OCI-LY7 (cell line): ENCODE data around the gene RNF224. TPM values are rescaled to one million over a fixed set of nuclear protein-coding genes. Genes with fewer than 3 reads are reported as not detected.

Source experiments
- BruUV-seq: library from RNA; stranded (reverse); fragments of 400-500 nt; replicated peaks from 2 replicates; lab custom pipeline; 2021; lab: Mats Ljungman, UMichigan
- CTCF ChIA-PET: fragments of 300-600 bp; sonication (Branson Sonifier 250); formaldehyde crosslinking; loops from one replicate; lab custom pipeline; 2022; ENCODE audit warnings: antibody characterized with exemption; ENCODE audit not compliant: unreplicated experiment; lab: Charles Lee
- POLR2A ChIA-PET: fragments of 300-600 bp; sonication (Branson Sonifier 250); formaldehyde crosslinking; loops from one replicate; lab custom pipeline; 2022; ENCODE audit warnings: antibody characterized with exemption; lab: Charles Lee
- DNase-seq: peaks from one replicate; pipeline ENCODE4 v3.0.0-alpha.2; 2015; ENCODE audit warnings: low spot score
- H2AFZ ChIP-seq: fragments of 200-600 bp; sonication (generic), shearing (Covaris generic); 2 replicates; pipeline ENCODE4 v1.6.1; 2014; ENCODE audit warnings: mild to moderate bottlenecking, antibody characterized with exemption, low read length, moderate library complexity
- H3K27ac ChIP-seq: fragments of 200-600 bp; sonication (generic); 2 replicates; pipeline ENCODE4 v1.5.1; 2014; ENCODE audit warnings: mixed run types, low read depth, mild to moderate bottlenecking, moderate library complexity, low read length, inconsistent platforms; ENCODE audit not compliant: poor library complexity, severe bottlenecking
- H3K36me3 ChIP-seq: fragments of 200-600 bp; sonication (generic); 2 replicates; pipeline ENCODE4 v1.6.1; 2014; ENCODE audit warnings: mild to moderate bottlenecking, antibody characterized with exemption, low read length, moderate library complexity, mixed read lengths; ENCODE audit not compliant: insufficient read depth
- H3K4me1 ChIP-seq: fragments of 200-600 bp; sonication (generic); 2 replicates; pipeline ENCODE4 v1.5.1; 2014; ENCODE audit warnings: mild to moderate bottlenecking, low read length; ENCODE audit not compliant: insufficient read depth, poor library complexity, severe bottlenecking
- H3K4me2 ChIP-seq: fragments of 200-600 bp; sonication (generic); 2 replicates; pipeline ENCODE4 v1.6.1; 2014; ENCODE audit warnings: mild to moderate bottlenecking, low read length
- H3K4me3 ChIP-seq: fragments of 200-600 bp; sonication (generic); 2 replicates; pipeline ENCODE4 v1.5.1; 2014; ENCODE audit warnings: mild to moderate bottlenecking, low read depth, low read length; ENCODE audit not compliant: poor library complexity, severe bottlenecking
- H3K79me2 ChIP-seq: fragments of 200-600 bp; sonication (generic); 2 replicates; pipeline ENCODE4 v1.6.1; 2016; ENCODE audit warnings: low read depth, mild to moderate bottlenecking, low read length, moderate library complexity, mixed read lengths; ENCODE audit not compliant: insufficient read depth
- H3K9me2 ChIP-seq: fragments of 200-600 bp; sonication (generic); 2 replicates; pipeline ENCODE4 v1.6.1; 2016; ENCODE audit warnings: mild to moderate bottlenecking, low read length, mixed read lengths; ENCODE audit not compliant: insufficient read depth
- H3K9me3 ChIP-seq: fragments of 200-600 bp; sonication (generic); 2 replicates; pipeline ENCODE4 v1.6.1; 2014; ENCODE audit warnings: mild to moderate bottlenecking, mixed run types, low read length, mixed read lengths
- H4K20me1 ChIP-seq: fragments of 200-600 bp; sonication (generic); 2 replicates; pipeline ENCODE4 v1.6.1; 2014; ENCODE audit warnings: mild to moderate bottlenecking, antibody characterized with exemption, low read length, moderate library complexity, mixed read lengths; ENCODE audit not compliant: insufficient read depth
- EZH2phosphoT487 ChIP-seq: fragments of 200-600 bp; sonication (generic); IDR thresholded peaks from 2 replicates; pipeline ENCODE4 v1.6.1; 2018; ENCODE audit warnings: low read depth, borderline replicate concordance, mild to moderate bottlenecking, mixed run types, antibody characterized with exemption, low read length, moderate library complexity, mixed read lengths
- intact Hi-C: fragments of 100-400 bp; cut with micrococcal nuclease; formaldehyde crosslinking; loops from one replicate; pipeline ENCODE4 v1.10.0; 2022; ENCODE audit not compliant: unreplicated experiment
- total RNA-seq, 2 experiments: library from RNA; depleted of rRNA in 1 of 2; stranded (reverse); fragments of >200 nt in 1 of 2; shearing (Covaris generic) in 1 of 2; gene quantifications; 2 replicates each; pipeline ENCODE4 v1.2.3, GENCODE V29; 2014 to 2022
- TF ChIP-seq, protein P1 (sequence below): fragments of 200-600 bp; sonication (generic); conservative IDR thresholded peaks from 2 replicates; pipeline ENCODE4 v1.5.1; 2014; ENCODE audit warnings: mild to moderate bottlenecking, antibody characterized with exemption, low read length, moderate library complexity, mixed read lengths

Gene RNF224
- total RNA-seq, 2 experiments from 2014 or later = 0.13 to 0.30 TPM

DNA sequence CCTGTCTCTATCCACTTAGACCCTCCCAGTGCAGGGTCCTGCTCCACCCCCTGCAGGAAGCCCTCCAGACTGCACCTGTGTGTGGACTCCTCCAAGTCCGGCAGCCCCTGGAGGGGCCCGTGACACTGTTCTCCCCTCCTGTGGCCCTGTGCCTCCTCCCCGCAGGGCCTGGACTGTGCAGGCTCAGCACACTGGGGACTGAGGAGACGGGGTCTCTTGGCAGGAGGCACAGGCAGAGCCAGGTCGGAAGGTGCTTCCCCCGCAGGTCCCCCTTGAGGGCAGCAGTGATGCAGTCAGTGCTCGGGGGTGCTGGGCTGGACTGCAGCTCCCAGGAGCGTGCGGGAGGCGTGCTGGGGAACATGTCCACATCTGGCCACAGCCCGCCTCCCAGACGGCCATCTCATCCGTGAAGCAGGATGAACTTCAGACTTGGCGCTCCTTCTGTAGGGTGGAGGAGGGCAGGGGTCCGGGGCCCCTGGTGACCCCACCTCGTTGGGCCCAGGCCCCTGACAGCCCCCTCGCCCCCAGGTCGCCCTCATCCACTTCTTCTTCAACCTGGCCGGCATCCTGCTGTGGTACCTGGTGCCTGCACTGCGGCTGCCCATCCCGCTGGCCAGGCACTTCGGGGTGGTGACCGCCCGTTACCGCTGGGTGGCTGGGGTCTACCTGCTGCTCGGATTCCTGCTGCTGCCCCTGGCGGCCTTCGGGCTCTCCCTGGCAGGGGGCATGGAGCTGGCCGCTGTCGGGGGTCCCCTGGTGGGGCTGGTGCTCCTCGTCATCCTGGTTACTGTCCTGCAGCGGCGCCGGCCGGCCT, 8.3 kb downstream of the RNF224 start:
- intact Hi-C loops = loop anchor here (2.0 kb wide), 2 partner anchors 33 to 167 kb away; no protein-coding TSS in a partner anchor
- H3K79me2 ChIP-seq = peaks cover 17% of the 10 kb centered on the region; the same call in 1 of the 2 replicates
- no peaks in the 10 kb centered on the region for H3K9me3 ChIP-seq
- no peaks in the 10 kb centered on the region for H3K9me2 ChIP-seq
- POLR2A ChIA-PET = no interaction called here
- no peak for TF ChIP-seq EZH2phosphoT487
- TF ChIP-seq, protein P1, sequence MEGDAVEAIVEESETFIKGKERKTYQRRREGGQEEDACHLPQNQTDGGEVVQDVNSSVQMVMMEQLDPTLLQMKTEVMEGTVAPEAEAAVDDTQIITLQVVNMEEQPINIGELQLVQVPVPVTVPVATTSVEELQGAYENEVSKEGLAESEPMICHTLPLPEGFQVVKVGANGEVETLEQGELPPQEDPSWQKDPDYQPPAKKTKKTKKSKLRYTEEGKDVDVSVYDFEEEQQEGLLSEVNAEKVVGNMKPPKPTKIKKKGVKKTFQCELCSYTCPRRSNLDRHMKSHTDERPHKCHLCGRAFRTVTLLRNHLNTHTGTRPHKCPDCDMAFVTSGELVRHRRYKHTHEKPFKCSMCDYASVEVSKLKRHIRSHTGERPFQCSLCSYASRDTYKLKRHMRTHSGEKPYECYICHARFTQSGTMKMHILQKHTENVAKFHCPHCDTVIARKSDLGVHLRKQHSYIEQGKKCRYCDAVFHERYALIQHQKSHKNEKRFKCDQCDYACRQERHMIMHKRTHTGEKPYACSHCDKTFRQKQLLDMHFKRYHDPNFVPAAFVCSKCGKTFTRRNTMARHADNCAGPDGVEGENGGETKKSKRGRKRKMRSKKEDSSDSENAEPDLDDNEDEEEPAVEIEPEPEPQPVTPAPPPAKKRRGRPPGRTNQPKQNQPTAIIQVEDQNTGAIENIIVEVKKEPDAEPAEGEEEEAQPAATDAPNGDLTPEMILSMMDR = peak; percentile 36
- CTCF ChIA-PET = interaction anchor here (0.6 to 1.2 kb wide), 4 partner anchors 59 to 288 kb away, joined by 3 to 6 read pairs (median 3); no protein-coding TSS in a partner anchor
- H2AFZ ChIP-seq = no peak overlapping the region
- BruUV-seq = no TSS peak
- no peaks in the 10 kb centered on the region; the same call in 1 of the 2 replicates for H3K36me3 ChIP-seq
- peak overlapping the region; percentile 75 for H3K4me2 ChIP-seq
- H4K20me1 ChIP-seq = no peaks in the 10 kb centered on the region
- no peak overlapping the region for H3K27ac ChIP-seq
- no peak overlapping the region for H3K4me3 ChIP-seq
- no peak for DNase-seq
- peaks cover 49% of the 10 kb centered on the region for H3K4me1 ChIP-seq

- no TSS peak for BruUV-seq
- TF ChIP-seq, protein P1 = peak; percentile 99
- TF ChIP-seq EZH2phosphoT487 = no peak
- no peaks in the 10 kb centered on the region for H3K9me2 ChIP-seq
- H3K9me3 ChIP-seq = no peaks in the 10 kb centered on the region
- H3K4me2 ChIP-seq = peak overlapping the region; percentile 75
- H3K27ac ChIP-seq = peak overlapping the region; percentile 29
- intact Hi-C loops = loop anchor here (2.0 kb wide), 2 partner anchors 32 to 168 kb away; no protein-coding TSS in a partner anchor
- ChIA-PET CTCF (interaction anchor here (0.6 to 1.2 kb wide), 3 partner anchors 59 to 107 kb away, joined by 3 to 6 read pairs (median 3); no protein-coding TSS in a partner anchor), POLR2A (no interaction called here)
- H3K36me3 ChIP-seq = no peaks in the 10 kb centered on the region; the same call in 1 of the 2 replicates
- H3K79me2 ChIP-seq = peaks cover 17% of the 10 kb centered on the region; the same call in 1 of the 2 replicates
- H3K4me3 ChIP-seq = peak overlapping the region; percentile 48
- peaks cover 49% of the 10 kb centered on the region for H3K4me1 ChIP-seq
- DNase-seq = peak; percentile 90
- no peaks in the 10 kb centered on the region for H4K20me1 ChIP-seq
- no peak overlapping the region for H2AFZ ChIP-seq
These were observed 9.1 kb downstream of the RNF224 start for GRCh38 chr9:137236238-137236935.
